ENCODE results near the gene TRIM56.
"Not testable (repeated sequence)": the region's sequence is repeated elsewhere in the genome, so short reads cannot be mapped to it uniquely, and the experiment has no call there.

Gene TRIM56

GRCh38 chr7:101094791-101095375 lies 9.6 kb downstream of the TRIM56 start:
- peaks cover 14% of the 10 kb centered on the region for H3K4me1 ChIP-seq (ENCODE audit: control insufficient read depth, insufficient read depth, low read length)
- H3K9ac ChIP-seq (ENCODE audit: low read length), result no peak overlapping the region
- H3K4me3 ChIP-seq (ENCODE audit: low read length), result no peak overlapping the region
- no peaks in the 10 kb centered on the region for H3K9me3 ChIP-seq (ENCODE audit: control insufficient read depth, low read length)
- peaks cover 4% of the 10 kb centered on the region for H3K27me3 ChIP-seq (ENCODE audit: control insufficient read depth, insufficient read depth, low read length)
- no peaks in the 10 kb centered on the region for H3K36me3 ChIP-seq (ENCODE audit: control insufficient read depth, insufficient read depth, low read length)

- Histone ChIP-seq H3K9me3 (ENCODE audit: control insufficient read depth, low read length) (no peaks in the 10 kb centered on the region), H3K27me3 (ENCODE audit: control insufficient read depth, insufficient read depth, low read length) (peaks cover 4% of the 10 kb centered on the region), H3K9ac (ENCODE audit: low read length) (no peak overlapping the region), H3K4me1 (ENCODE audit: control insufficient read depth, insufficient read depth, low read length) (peaks cover 21% of the 10 kb centered on the region), H3K36me3 (ENCODE audit: control insufficient read depth, insufficient read depth, low read length) (no peaks in the 10 kb centered on the region), H3K4me3 (ENCODE audit: low read length) (no peak overlapping the region)
These were observed 11.2 kb downstream of the TRIM56 start for GRCh38 chr7:101096331-101096956.

DNA sequence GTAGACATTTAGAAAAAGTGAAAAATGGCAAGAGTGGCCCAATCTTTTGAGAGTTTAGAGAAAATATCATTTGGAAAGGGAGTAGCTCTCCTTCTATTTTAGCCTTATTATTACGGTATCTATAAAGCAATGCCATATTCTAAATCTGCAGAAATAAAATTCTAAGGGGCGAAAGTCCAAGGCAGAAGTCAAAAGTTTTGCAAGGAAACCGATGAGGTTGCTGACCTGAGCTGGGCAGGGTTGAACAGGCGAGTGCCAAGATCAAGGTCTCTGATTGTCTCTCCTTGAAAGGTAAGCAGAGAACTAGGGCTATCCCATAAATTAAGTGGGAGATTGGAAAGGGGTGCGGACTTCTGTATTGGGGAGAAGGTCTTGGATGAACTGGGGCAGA lies 11.7 kb downstream of the TRIM56 start:
- no peak overlapping the region for H3K9ac ChIP-seq (ENCODE audit: low read length)
- no peaks in the 10 kb centered on the region for H3K9me3 ChIP-seq (ENCODE audit: control insufficient read depth, low read length)
- H3K27me3 ChIP-seq (ENCODE audit: control insufficient read depth, insufficient read depth, low read length), result peaks cover 4% of the 10 kb centered on the region
- H3K4me1 ChIP-seq (ENCODE audit: control insufficient read depth, insufficient read depth, low read length), result peaks cover 21% of the 10 kb centered on the region
- no peak overlapping the region for H3K4me3 ChIP-seq (ENCODE audit: low read length)
- H3K36me3 ChIP-seq (ENCODE audit: control insufficient read depth, insufficient read depth, low read length), result no peaks in the 10 kb centered on the region

DNA sequence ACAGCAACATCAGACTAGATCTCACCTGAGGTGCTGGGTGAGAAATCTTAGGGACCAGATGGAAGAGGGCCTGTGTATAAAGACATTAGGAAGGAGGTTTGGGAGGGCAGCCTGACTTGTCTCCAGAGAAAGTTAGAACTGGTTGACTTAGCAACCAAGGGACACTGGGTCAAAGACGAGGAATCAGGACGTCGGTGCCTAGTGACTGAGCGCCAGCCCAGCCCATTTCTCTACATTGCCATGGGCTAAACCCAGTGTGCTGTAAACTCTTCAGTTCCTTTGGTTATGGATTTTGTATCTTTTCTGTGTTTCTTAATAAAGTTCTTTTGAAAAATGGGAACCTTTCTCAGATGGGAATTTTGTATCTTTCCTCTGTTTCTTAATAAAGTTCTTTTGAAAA lies 12.3 kb downstream of the TRIM56 start:
- Histone ChIP-seq H3K36me3 (ENCODE audit: control insufficient read depth, insufficient read depth, low read length) (no peaks in the 10 kb centered on the region), H3K9me3 (ENCODE audit: control insufficient read depth, low read length) (no peaks in the 10 kb centered on the region), H3K27me3 (ENCODE audit: control insufficient read depth, insufficient read depth, low read length) (peaks cover 4% of the 10 kb centered on the region), H3K4me1 (ENCODE audit: control insufficient read depth, insufficient read depth, low read length) (peaks cover 23% of the 10 kb centered on the region), H3K4me3 (ENCODE audit: low read length) (no peak overlapping the region), H3K9ac (ENCODE audit: low read length) (no peak overlapping the region)

DNA sequence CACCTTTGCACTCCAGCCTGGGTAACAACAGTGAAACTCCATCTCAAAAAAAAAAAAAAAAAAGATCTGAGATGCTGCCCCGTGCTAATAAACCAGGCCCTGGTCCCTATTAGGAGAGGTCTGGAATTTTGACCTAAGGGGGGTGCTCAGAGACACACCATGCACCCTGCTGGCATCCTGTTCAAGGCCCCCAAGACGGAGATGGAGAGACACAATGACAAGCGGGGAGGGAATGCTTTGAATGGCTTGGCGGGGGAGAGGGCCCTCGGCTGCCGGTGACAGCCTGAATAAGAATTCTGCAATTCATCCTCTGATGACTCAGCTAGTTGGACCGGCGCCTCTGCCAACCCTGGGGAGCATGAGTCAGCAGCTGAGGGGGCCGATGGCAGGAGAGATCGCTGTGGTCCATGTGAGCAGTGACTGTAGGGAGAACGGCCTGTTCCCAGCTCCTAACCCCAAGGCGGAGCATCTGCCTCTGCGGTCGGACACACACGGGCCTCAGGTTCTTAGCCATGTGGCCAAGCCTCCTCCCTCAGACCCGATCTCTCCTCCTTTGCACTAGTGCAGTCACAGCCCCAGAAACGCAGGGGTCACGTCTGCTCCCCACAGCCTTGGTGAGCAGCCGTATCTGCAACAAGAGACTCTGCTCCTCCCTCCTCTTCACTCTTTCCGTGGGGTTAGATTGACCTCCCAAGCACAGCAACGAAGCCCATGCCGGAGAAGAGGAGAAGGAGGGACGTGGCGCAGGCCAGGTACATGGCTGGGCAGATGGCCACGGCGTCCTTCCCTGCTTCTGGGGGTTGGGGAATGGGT lies 14.9 kb downstream of the TRIM56 start:
- Histone ChIP-seq H3K9me3 (ENCODE audit: control insufficient read depth, low read length) (no peaks in the 10 kb centered on the region), H3K9ac (ENCODE audit: low read length) (no peak overlapping the region), H3K27me3 (ENCODE audit: control insufficient read depth, insufficient read depth, low read length) (peaks cover 4% of the 10 kb centered on the region), H3K4me1 (ENCODE audit: control insufficient read depth, insufficient read depth, low read length) (peaks cover 33% of the 10 kb centered on the region), H3K36me3 (ENCODE audit: control insufficient read depth, insufficient read depth, low read length) (no peaks in the 10 kb centered on the region), H3K4me3 (ENCODE audit: low read length) (no peak overlapping the region)

DNA sequence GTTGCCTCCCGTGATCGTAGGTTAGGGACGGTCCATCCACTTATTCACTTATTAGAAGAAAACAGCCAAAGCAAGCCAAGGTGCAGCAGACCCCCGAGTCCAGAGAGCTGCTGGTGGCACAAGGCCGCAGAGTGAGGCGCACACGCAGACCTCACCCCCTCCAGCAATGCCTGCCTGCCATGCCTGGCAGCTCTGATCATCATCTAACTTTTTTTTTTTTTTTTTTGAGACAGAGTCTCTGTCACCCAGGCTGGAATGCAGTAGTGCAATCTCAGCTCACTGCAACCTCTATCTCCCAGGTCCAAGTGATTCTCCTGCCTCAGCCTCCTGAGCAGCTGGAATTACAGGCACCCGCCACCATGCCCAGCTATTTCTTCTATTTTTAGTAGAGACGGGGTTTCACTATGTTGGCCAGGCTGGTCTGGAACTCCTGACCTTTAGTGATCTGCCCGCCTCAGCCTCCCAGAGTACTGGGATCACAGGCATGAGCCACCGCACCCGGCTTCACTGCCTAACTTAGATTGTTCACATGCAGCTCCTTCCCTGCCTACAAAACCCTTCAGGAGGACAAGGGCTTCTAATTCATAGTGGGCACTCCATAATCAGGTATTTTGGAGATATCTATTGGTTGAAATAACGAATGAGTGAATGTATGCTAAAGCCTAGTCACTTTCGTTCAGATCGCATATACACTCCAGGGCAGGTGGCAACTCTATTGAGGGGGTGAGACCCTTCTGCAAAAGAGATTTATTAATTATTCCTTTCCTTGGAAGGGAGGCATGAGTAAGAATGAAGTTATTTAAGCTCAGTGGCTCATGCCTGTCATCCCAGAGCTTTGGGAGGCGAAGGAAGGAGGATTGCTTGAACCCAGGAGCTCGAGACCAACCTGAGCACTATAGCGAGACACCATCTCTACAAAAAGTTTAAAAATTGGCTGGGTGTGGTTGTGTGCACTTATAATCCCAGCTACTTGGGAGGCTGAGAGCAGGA lies 15.9 kb downstream of the TRIM56 start:
- no peak overlapping the region for H3K9ac ChIP-seq (ENCODE audit: low read length)
- peaks cover 33% of the 10 kb centered on the region for H3K4me1 ChIP-seq (ENCODE audit: control insufficient read depth, insufficient read depth, low read length)

GRCh38 chr7:101102026-101102425 lies 16.7 kb downstream of the TRIM56 start:
- Histone ChIP-seq H3K4me3 (ENCODE audit: low read length) (no peak overlapping the region), H3K9ac (ENCODE audit: low read length) (no peak overlapping the region), H3K4me1 (ENCODE audit: control insufficient read depth, insufficient read depth, low read length) (peaks cover 33% of the 10 kb centered on the region), H3K9me3 (ENCODE audit: control insufficient read depth, low read length) (no peaks in the 10 kb centered on the region), H3K27me3 (ENCODE audit: control insufficient read depth, insufficient read depth, low read length) (peaks cover 4% of the 10 kb centered on the region), H3K36me3 (ENCODE audit: control insufficient read depth, insufficient read depth, low read length) (no peaks in the 10 kb centered on the region)

More for the DNA sequence above, 15.9 kb downstream of the TRIM56 start:
- Histone ChIP-seq H3K27me3 (ENCODE audit: control insufficient read depth, insufficient read depth, low read length) (peaks cover 4% of the 10 kb centered on the region), H3K36me3 (ENCODE audit: control insufficient read depth, insufficient read depth, low read length) (no peaks in the 10 kb centered on the region), H3K4me3 (ENCODE audit: low read length) (no peak overlapping the region), H3K9me3 (ENCODE audit: control insufficient read depth, low read length) (no peaks in the 10 kb centered on the region)

DNA sequence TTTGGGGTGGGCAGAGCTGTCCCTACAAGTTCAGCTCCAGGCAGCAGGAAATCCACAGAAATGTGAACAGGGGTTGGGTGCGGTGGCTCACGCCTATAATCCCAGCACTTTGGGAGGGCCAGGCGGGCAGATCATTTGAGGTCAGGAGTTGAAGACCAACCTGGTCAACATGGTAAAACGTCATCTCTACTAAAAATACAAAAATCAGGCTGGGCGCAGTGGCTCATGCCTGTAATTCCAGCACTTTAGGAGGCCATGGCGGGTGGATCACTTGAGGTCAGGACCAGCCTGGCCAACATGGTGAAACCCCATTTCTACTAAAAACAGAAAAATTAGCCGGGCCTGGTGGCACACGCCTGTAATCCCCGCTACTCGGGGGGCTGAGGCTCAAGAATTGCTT lies 18.4 kb downstream of the TRIM56 start:
- not testable (repeated sequence) for H3K36me3 ChIP-seq (ENCODE audit: control insufficient read depth, insufficient read depth, low read length); H3K9ac ChIP-seq (ENCODE audit: low read length); H3K9me3 ChIP-seq (ENCODE audit: control insufficient read depth, low read length); H3K4me3 ChIP-seq (ENCODE audit: low read length); H3K27me3 ChIP-seq (ENCODE audit: control insufficient read depth, insufficient read depth, low read length)
- peaks cover 33% of the 10 kb centered on the region for H3K4me1 ChIP-seq (ENCODE audit: control insufficient read depth, insufficient read depth, low read length)

GRCh38 chr7:101104193-101104713 lies 19.0 kb downstream of the TRIM56 start:
- no peak overlapping the region for H3K4me3 ChIP-seq (ENCODE audit: low read length)
- H3K27me3 ChIP-seq (ENCODE audit: control insufficient read depth, insufficient read depth, low read length), result peaks cover 2% of the 10 kb centered on the region
- H3K9ac ChIP-seq (ENCODE audit: low read length), result no peak overlapping the region
- no peaks in the 10 kb centered on the region for H3K36me3 ChIP-seq (ENCODE audit: control insufficient read depth, insufficient read depth, low read length)
- H3K9me3 ChIP-seq (ENCODE audit: control insufficient read depth, low read length), result no peaks in the 10 kb centered on the region
- H3K4me1 ChIP-seq (ENCODE audit: control insufficient read depth, insufficient read depth, low read length), result peaks cover 32% of the 10 kb centered on the region

- no peaks in the 10 kb centered on the region for H3K9me3 ChIP-seq (ENCODE audit: control insufficient read depth, low read length)
These were observed 19.5 kb downstream of the TRIM56 start for GRCh38 chr7:101104799-101105198.

DNA sequence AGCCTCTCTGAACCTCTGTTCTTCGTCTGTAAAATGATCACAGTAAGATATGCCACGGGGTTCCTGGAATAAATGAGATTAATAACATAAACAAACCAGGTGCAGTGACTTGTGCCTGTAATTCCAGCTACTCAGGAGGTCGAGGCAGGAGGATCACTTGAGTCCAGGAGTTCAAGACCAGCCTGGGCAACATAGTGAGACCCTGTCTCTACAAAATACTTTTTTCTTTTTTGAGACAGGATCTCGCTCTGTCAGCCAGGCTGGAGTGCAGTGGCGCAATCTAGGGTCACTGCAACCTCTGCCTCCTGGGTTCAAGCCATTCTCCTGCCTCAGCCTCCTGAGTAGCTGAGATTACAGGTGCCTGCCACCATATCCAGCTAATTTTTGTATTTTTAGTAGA lies 20.0 kb downstream of the TRIM56 start:
- not testable (repeated sequence) for H3K4me3 ChIP-seq (ENCODE audit: low read length); H3K9ac ChIP-seq (ENCODE audit: low read length); H3K27me3 ChIP-seq (ENCODE audit: control insufficient read depth, insufficient read depth, low read length); H3K9me3 ChIP-seq (ENCODE audit: control insufficient read depth, low read length); H3K36me3 ChIP-seq (ENCODE audit: control insufficient read depth, insufficient read depth, low read length)
- H3K4me1 ChIP-seq (ENCODE audit: control insufficient read depth, insufficient read depth, low read length), result peaks cover 24% of the 10 kb centered on the region

More at GRCh38 chr7:101104799-101105198, 19.5 kb downstream of the TRIM56 start:
- no peak overlapping the region for H3K4me3 ChIP-seq (ENCODE audit: low read length)
- no peaks in the 10 kb centered on the region for H3K36me3 ChIP-seq (ENCODE audit: control insufficient read depth, insufficient read depth, low read length)
- H3K4me1 ChIP-seq (ENCODE audit: control insufficient read depth, insufficient read depth, low read length), result peaks cover 27% of the 10 kb centered on the region
- no peaks in the 10 kb centered on the region for H3K27me3 ChIP-seq (ENCODE audit: control insufficient read depth, insufficient read depth, low read length)
- no peak overlapping the region for H3K9ac ChIP-seq (ENCODE audit: low read length)

All from mucosa of stomach (tissue), 1 donor.